K562 (cell line): ENCODE results near the gene SACM1L. TPM values are rescaled to one million over a fixed set of nuclear protein-coding genes. Genes with fewer than 3 reads are reported as not detected.

ENCODE experiments used
- ATAC-seq: fragments of 200-7000 bp; cut with Tn5 transposase; 3 replicates; pipeline ENCODE4 v1.9.1; 2020; ENCODE audit warnings: moderate library complexity
- BruUV-seq: library from RNA; stranded (reverse); fragments of 400-500 nt; replicated peaks from 2 replicates; lab custom pipeline; 2021; lab: Mats Ljungman, UMichigan
- CTCF ChIA-PET: fragments of 300-600 bp; formaldehyde crosslinking; extraction: SDS; loops from one replicate; lab custom pipeline; 2021; ENCODE audit warnings: low intra/inter-chr PET ratio; lab: Yijun Ruan, JAX
- POLR2A ChIA-PET: fragments of 300-600, 350-650 bp; sonication (Branson Sonifier 250); formaldehyde crosslinking; extraction: SDS; loops from one replicate; lab custom pipeline; 2021; ENCODE audit warnings: antibody characterized with exemption, inconsistent platforms; lab: Yijun Ruan, JAX
- DNase-seq, 4 experiments: peaks; one replicate each; pipeline versions ENCODE4 v3.0.0 to v3.0.0-alpha.2; 2011 to 2018; ENCODE audit warnings: low spot score in 3 of 4, mixed read lengths in 3 of 4; ENCODE audit errors: extremely low read depth in 1 of 4
- FAIRE-seq: peaks from 2 replicates; lab custom pipeline; 2011; peaks lifted over from hg19 to GRCh38; lab: Jason Lieb, UNC
- H2AFZ ChIP-seq: 2 replicates; pipeline ENCODE4 v1.6.0; 2011; ENCODE audit warnings: low read depth, low read length, control low read depth, inconsistent platforms
- H3K27ac ChIP-seq: fragments of 200-600 bp; 3 replicates; pipeline ENCODE4 v1.8.0; 2011; ENCODE audit warnings: low read depth, mild to moderate bottlenecking, control low read depth, inconsistent platforms, low read length, moderate library complexity, mixed read lengths; ENCODE audit errors: extremely low read depth
- H3K27me3 ChIP-seq, 2 experiments: fragments of 300-600 bp in 1 of 2; 2 replicates in 1 of 2; 3 replicates in 1 of 2; pipeline versions ENCODE4 v1.6.0 to v1.8.0; 2011; ENCODE audit warnings: inconsistent platforms in 2 of 2, low read length in 2 of 2, mild to moderate bottlenecking in 1 of 2, mixed read lengths in 1 of 2, moderate library complexity in 1 of 2; ENCODE audit not compliant: control insufficient read depth in 2 of 2, insufficient read depth in 2 of 2
- H3K36me3 ChIP-seq: fragments of 300-600 bp; 3 replicates; pipeline ENCODE4 v1.8.0; 2011; ENCODE audit warnings: mild to moderate bottlenecking, low read length, inconsistent platforms; ENCODE audit not compliant: control insufficient read depth, insufficient read depth
- H3K4me1 ChIP-seq, 2 experiments: fragments of 200-600 bp in 1 of 2; replicated peaks in 1 of 2; 2 replicates in 1 of 2; 3 replicates in 1 of 2; pipeline versions ENCODE4 v1.5.1 to v1.8.0; 2011; ENCODE audit warnings: inconsistent platforms in 2 of 2, low read length in 2 of 2, mild to moderate bottlenecking in 1 of 2, mixed read lengths in 1 of 2, moderate library complexity in 1 of 2; ENCODE audit not compliant: control insufficient read depth in 2 of 2, insufficient read depth in 2 of 2
- H3K4me2 ChIP-seq: 2 replicates; pipeline ENCODE4 v1.6.1; 2011; ENCODE audit warnings: low read length, control low read depth, inconsistent platforms, mixed read lengths; ENCODE audit not compliant: insufficient read depth
- H3K4me3 ChIP-seq: fragments of 200-600 bp; sonication (generic), shearing (Covaris generic); 2 replicates; pipeline ENCODE4 v1.5.1; 2016; ENCODE audit warnings: control low read depth, inconsistent platforms
- H3K79me2 ChIP-seq: fragments of 200-600 bp; 3 replicates; pipeline ENCODE4 v1.8.0; 2011; ENCODE audit warnings: low read length, inconsistent platforms; ENCODE audit not compliant: control insufficient read depth, insufficient read depth
- H3K9ac ChIP-seq, 2 experiments: 2 replicates each; pipeline versions ENCODE4 v1.6.0 to v1.6.1; 2011; ENCODE audit warnings: low read depth in 2 of 2, low read length in 2 of 2, control low read depth in 1 of 2, inconsistent platforms in 1 of 2, mild to moderate bottlenecking in 1 of 2, mixed read lengths in 1 of 2; ENCODE audit not compliant: insufficient read depth in 1 of 2
- H3K9me1 ChIP-seq: one replicate; pipeline ENCODE4 v1.6.0; 2011; ENCODE audit warnings: inconsistent platforms, mild to moderate bottlenecking, low read length, moderate library complexity; ENCODE audit not compliant: control insufficient read depth, insufficient read depth
- H3K9me3 ChIP-seq: replicated peaks from 2 replicates; pipeline ENCODE4 v1.5.1; 2011; ENCODE audit warnings: low read depth, low read length, inconsistent platforms; ENCODE audit not compliant: control insufficient read depth, insufficient read depth
- H4K20me1 ChIP-seq: replicated peaks from 2 replicates; pipeline ENCODE4 v1.6.1; 2011; ENCODE audit warnings: low read length, inconsistent platforms, mixed read lengths; ENCODE audit not compliant: control insufficient read depth, insufficient read depth
- ID3 ChIP-seq, 2 experiments: fragments of 250-450 bp in 1 of 2; fragments of 450-650 bp in 1 of 2; sonication (Bioruptor Pico) in 1 of 2; IDR thresholded peaks; 2 replicates each; pipeline versions ENCODE4 v1.6.1 to v1.8.0; 2016 to 2021; ENCODE audit warnings: mild to moderate bottlenecking in 2 of 2, moderate library complexity in 2 of 2, missing compliant biosample characterization in 1 of 2, missing genetic modification characterization in 1 of 2
- ZNF436 ChIP-seq: fragments of 250-450, 450-650 bp; sonication (Bioruptor Pico); formaldehyde crosslinking; IDR thresholded peaks from 2 replicates; pipeline ENCODE4 v1.7.0; 2020; ENCODE audit warnings: mild to moderate bottlenecking
- WGBS: fragments of 100-300 bp; shearing (Covaris generic); methylation state at CpG from one replicate; pipeline ENCODE4 v1.1.6; 2016; ENCODE audit warnings: low coverage, mixed read lengths; ENCODE audit not compliant: insufficient coverage; ENCODE audit errors: missing lambda C conversion rate; 5-methylcytosine and 5-hydroxymethylcytosine counted together
- in situ Hi-C: fragments of 300-500 bp; cut with MboI; formaldehyde crosslinking; loops from 4 replicates; pipeline ENCODE4 v1.15.0; 2018; ENCODE audit warnings: inconsistent platforms, mixed read lengths
- intact Hi-C: fragments of 100-400 bp; cut with micrococcal nuclease; formaldehyde crosslinking; loops from 2 replicates; pipeline ENCODE4 v1.14.2; 2022
- polyA plus RNA-seq, 8 experiments: library from polyadenylated mRNA; depleted of rRNA in 4 of 8; stranded (reverse) in 5 of 8; unstranded in 3 of 8; fragments of >200 nt; fragmentation: Nextera tagmentation in 2 of 8; fragmentation: Illumina TruSeq in 1 of 8; extraction: Ambion mirVana in 2 of 8; extraction: Trizol in 1 of 8; gene quantifications; 2 replicates each; pipeline versions ENCODE4 v1.2.1 to v1.2.3, GENCODE V29; 2011 to 2014; ENCODE audit warnings: inconsistent platforms in 1 of 8, missing spikeins in 1 of 8
- total RNA-seq, 7 experiments: library from RNA; depleted of rRNA in 6 of 7; stranded (reverse); fragments of >200 nt in 6 of 7; fragmentation: Illumina TruSeq in 2 of 7; extraction: Trizol in 2 of 7; gene quantifications; 2 replicates each; pipeline versions ENCODE4 v1.2.1 to v1.2.3, GENCODE V29; 2011 to 2021; ENCODE audit warnings: low replicate concordance in 1 of 7

SACM1L gene
- total and polyA plus RNA-seq, 9 of the 15 experiments (the other 6 are each of a cell fraction or from before 2014, with no cell fraction given), result 25.7 to 67.2 (median 40.3) TPM

GRCh38 chr3:45704301-45704943 is 15.2 kb downstream of the SACM1L start:
- no peak overlapping the region for H3K27ac ChIP-seq
- ChIA-PET CTCF (no interaction called here), POLR2A (interaction anchor here (0.6 to 3.1 kb wide), 7 partner anchors 9 to 423 kb away, joined by 3 to 15 read pairs (median 3); partner anchors contain the start of gene SACM1L)
- H3K9me1 ChIP-seq, result no peaks in the 10 kb centered on the region
- ATAC-seq, result no peak
- H3K9ac ChIP-seq, result no peak overlapping the region
- BruUV-seq, result no TSS peak
- H3K36me3 ChIP-seq, result peaks cover 62% of the 10 kb centered on the region
- 91% methylated on average over 4 of the region's 4 CpGs for WGBS
- intact Hi-C loops, result no loop called here
- H3K79me2 ChIP-seq, result peaks cover 40% of the 10 kb centered on the region
- no peak for TF ChIP-seq ID3 (CRISPR knock-in tag; IDR thresholded peaks at IDR 0.05)
- TF ChIP-seq ID3 (tag; IDR thresholded peaks at IDR 0.05), result 0 out of 2 replicates have a peak, but pooled peaks have one; percentile 69
- TF ChIP-seq ZNF436 (CRISPR knock-in tag), result no peak
- TF ChIP-seq, all 486 proteins: peak for 1
- H3K4me3 ChIP-seq, result no peak overlapping the region
- no peaks in the 10 kb centered on the region for H3K4me1 ChIP-seq
- H3K4me2 ChIP-seq, result no peak overlapping the region
- no peaks in the 10 kb centered on the region for H4K20me1 ChIP-seq
- DNase-seq, result no peak
- in situ Hi-C loops, result no loop called here
- no peaks in the 10 kb centered on the region for H3K27me3 ChIP-seq
- FAIRE-seq, result no peak
- H3K9me3 ChIP-seq, result no peaks in the 10 kb centered on the region
- no peak overlapping the region for H2AFZ ChIP-seq
